Neural cell (in vitro differentiated cells): ENCODE measurements around the gene CEP350. TPM values are rescaled to one million over a fixed set of nuclear protein-coding genes. Genes with fewer than 3 reads are reported as not detected.
A peak's percentile ranks its signal among the peaks of the same experiment; 100 is the strongest.

Experiments
- H2AFZ ChIP-seq: fragments of 200-600, 300-800 bp; sonication (generic), shearing (Covaris generic); 2 replicates; pipeline ENCODE4 v1.6.0; 2014; ENCODE audit warnings: low read depth, mild to moderate bottlenecking, antibody characterized with exemption, low read length, moderate library complexity
- H3F3A ChIP-seq: fragments of 200-600 bp; shearing (Covaris generic); 2 replicates; pipeline ENCODE4 v1.6.1; 2016; ENCODE audit warnings: mild to moderate bottlenecking, moderate library complexity, mixed read lengths, antibody characterized with exemption, low read length; ENCODE audit not compliant: insufficient read depth, poor library complexity, severe bottlenecking
- H3K27ac ChIP-seq: fragments of 200-600, 300-800 bp; sonication (generic), shearing (Covaris generic); 2 replicates; pipeline ENCODE4 v1.5.1; 2014; ENCODE audit warnings: mild to moderate bottlenecking, low read length, moderate library complexity
- H3K27me3 ChIP-seq: fragments of 300-800, 200-600 bp; sonication (generic), shearing (Covaris generic); 2 replicates; pipeline ENCODE4 v1.6.0; 2014; ENCODE audit warnings: mild to moderate bottlenecking, low read depth, low read length, moderate library complexity; ENCODE audit not compliant: insufficient read depth
- H3K36me3 ChIP-seq: fragments of 300-800, 200-600 bp; sonication (generic), shearing (Covaris generic); 2 replicates; pipeline ENCODE4 v1.5.1; 2014; ENCODE audit warnings: mild to moderate bottlenecking, antibody characterized with exemption, low read length, moderate library complexity; ENCODE audit not compliant: insufficient read depth
- H3K4me2 ChIP-seq: fragments of 300-800, 200-600 bp; sonication (generic), shearing (Covaris generic); 2 replicates; pipeline ENCODE4 v1.6.0; 2014; ENCODE audit warnings: mild to moderate bottlenecking, low read length
- H3K4me3 ChIP-seq: fragments of 300-800, 200-600 bp; sonication (generic), shearing (Covaris generic); 2 replicates; pipeline ENCODE4 v1.5.1; 2014; ENCODE audit warnings: mild to moderate bottlenecking, low read length, moderate library complexity
- H3K79me2 ChIP-seq: fragments of 200-600 bp; shearing (Covaris generic); replicated peaks from 2 replicates; pipeline ENCODE4 v1.6.0; 2014; ENCODE audit warnings: mild to moderate bottlenecking, low read length, moderate library complexity; ENCODE audit not compliant: insufficient read depth
- H3K9ac ChIP-seq: fragments of 300-800, 200-600 bp; sonication (generic), shearing (Covaris generic); 2 replicates; pipeline ENCODE4 v1.6.1; 2016; ENCODE audit warnings: mild to moderate bottlenecking, low read length, mixed read lengths
- H3K9me2 ChIP-seq: fragments of 200-600 bp; shearing (Covaris generic); 2 replicates; pipeline ENCODE4 v1.6.1; 2016; ENCODE audit warnings: mild to moderate bottlenecking, low read length, mixed read lengths; ENCODE audit not compliant: insufficient read depth
- H3K9me3 ChIP-seq: fragments of 200-600, 300-800 bp; sonication (generic), shearing (Covaris generic); 2 replicates; pipeline ENCODE4 v1.6.1; 2016; ENCODE audit warnings: mild to moderate bottlenecking, mixed run types, low read length, moderate library complexity, mixed read lengths
- H4K20me1 ChIP-seq: fragments of 200-600 bp; shearing (Covaris generic); 2 replicates; pipeline ENCODE4 v1.6.1; 2016; ENCODE audit warnings: mild to moderate bottlenecking, mixed run types; ENCODE audit not compliant: insufficient read depth
- EP300 ChIP-seq: fragments of 450-650 bp; conservative IDR thresholded peaks from 2 replicates; pipeline ENCODE4 v1.6.1; 2014; ENCODE audit warnings: antibody characterized with exemption, mild to moderate bottlenecking, moderate library complexity; ENCODE audit not compliant: poor library complexity, severe bottlenecking
- EZH2 ChIP-seq: fragments of 200-600, 300-800 bp; shearing (Covaris generic), sonication (generic); IDR thresholded peaks from 2 replicates; pipeline ENCODE4 v1.6.1; 2014; ENCODE audit warnings: antibody characterized with exemption, low read length, borderline replicate concordance, mild to moderate bottlenecking; ENCODE audit not compliant: insufficient read depth, poor library complexity, severe bottlenecking
- MXI1 ChIP-seq: fragments of 450-650 bp; conservative IDR thresholded peaks from 2 replicates; pipeline ENCODE4 v1.6.1; 2014; ENCODE audit warnings: antibody characterized with exemption, mild to moderate bottlenecking; ENCODE audit not compliant: poor library complexity, severe bottlenecking
- POLR2AphosphoS5 ChIP-seq: IDR thresholded peaks from 2 replicates; pipeline ENCODE4 v1.6.1; 2012
- RAD21 ChIP-seq: fragments of 450-650 bp; conservative IDR thresholded peaks from 2 replicates; pipeline ENCODE4 v1.6.1; 2014; ENCODE audit warnings: antibody characterized with exemption, mild to moderate bottlenecking, moderate library complexity
- SMC3 ChIP-seq: fragments of 450-650 bp; conservative IDR thresholded peaks from 2 replicates; pipeline ENCODE4 v1.6.1; 2014; ENCODE audit warnings: antibody characterized with exemption, mild to moderate bottlenecking, moderate library complexity; ENCODE audit not compliant: poor library complexity
- TAF1 ChIP-seq: IDR thresholded peaks from 2 replicates; pipeline ENCODE4 v1.6.1; 2012; ENCODE audit warnings: low read depth
- polyA plus RNA-seq: library from polyadenylated mRNA; depleted of rRNA; stranded (reverse); fragments of >200 nt; gene quantifications from 2 replicates; pipeline ENCODE4 v1.2.3, GENCODE V29; 2014
- TF ChIP-seq, protein P1 (sequence below): IDR thresholded peaks from 2 replicates; pipeline ENCODE4 v1.6.1; 2012; ENCODE audit warnings: borderline replicate concordance
- TF ChIP-seq, protein P2 (sequence below): fragments of 450-650 bp; IDR thresholded peaks from 2 replicates; pipeline ENCODE4 v1.5.1; 2014; ENCODE audit warnings: antibody characterized with exemption, mild to moderate bottlenecking, moderate library complexity; ENCODE audit not compliant: poor library complexity, severe bottlenecking

Gene CEP350
- polyA plus RNA-seq, 1 donor from 2014 or later: 28.1 TPM

DNA sequence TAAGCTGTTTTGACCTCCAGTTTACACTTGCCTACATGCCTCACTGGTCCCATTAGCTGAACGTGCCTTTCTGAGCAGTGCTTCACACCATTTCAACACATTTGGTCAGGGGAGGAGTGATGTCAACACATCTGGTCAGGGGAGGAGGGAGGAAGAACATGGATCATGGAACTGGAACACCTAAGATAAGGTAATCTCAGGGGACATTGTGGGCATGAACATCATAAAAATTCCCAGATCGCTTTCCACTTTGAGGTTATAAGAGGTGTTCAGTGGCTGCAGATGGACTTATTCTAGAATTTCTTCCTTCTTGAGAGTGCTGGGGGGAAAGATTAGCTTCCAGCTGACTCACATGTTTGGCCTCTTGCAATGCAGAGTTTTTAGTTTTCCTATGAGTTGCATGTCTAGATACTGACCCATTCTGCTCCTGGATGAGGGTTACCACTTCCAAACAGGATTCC, 202.1 kb downstream of the CEP350 start:
- Histone ChIP-seq H3K4me2 (peak overlapping the region; percentile 83), H2AFZ (no peak overlapping the region), H3K9me3 (no peaks in the 10 kb centered on the region), H3K9ac (no peak overlapping the region), H3K36me3 (no peaks in the 10 kb centered on the region), H3K27me3 (no peaks in the 10 kb centered on the region), H3K9me2 (no peaks in the 10 kb centered on the region), H3F3A (no peaks in the 10 kb centered on the region), H3K27ac (no peak overlapping the region), H3K4me3 (peak overlapping the region; percentile 77), H4K20me1 (peaks cover 3% of the 10 kb centered on the region), H3K79me2 (peaks cover 34% of the 10 kb centered on the region)
- TF ChIP-seq SMC3 (no peak), MXI1 (no peak), EP300 (no peak), TAF1 (no peak), POLR2AphosphoS5 (no peak), EZH2 (no peak), RAD21 (no peak)
- TF ChIP-seq, protein P1, sequence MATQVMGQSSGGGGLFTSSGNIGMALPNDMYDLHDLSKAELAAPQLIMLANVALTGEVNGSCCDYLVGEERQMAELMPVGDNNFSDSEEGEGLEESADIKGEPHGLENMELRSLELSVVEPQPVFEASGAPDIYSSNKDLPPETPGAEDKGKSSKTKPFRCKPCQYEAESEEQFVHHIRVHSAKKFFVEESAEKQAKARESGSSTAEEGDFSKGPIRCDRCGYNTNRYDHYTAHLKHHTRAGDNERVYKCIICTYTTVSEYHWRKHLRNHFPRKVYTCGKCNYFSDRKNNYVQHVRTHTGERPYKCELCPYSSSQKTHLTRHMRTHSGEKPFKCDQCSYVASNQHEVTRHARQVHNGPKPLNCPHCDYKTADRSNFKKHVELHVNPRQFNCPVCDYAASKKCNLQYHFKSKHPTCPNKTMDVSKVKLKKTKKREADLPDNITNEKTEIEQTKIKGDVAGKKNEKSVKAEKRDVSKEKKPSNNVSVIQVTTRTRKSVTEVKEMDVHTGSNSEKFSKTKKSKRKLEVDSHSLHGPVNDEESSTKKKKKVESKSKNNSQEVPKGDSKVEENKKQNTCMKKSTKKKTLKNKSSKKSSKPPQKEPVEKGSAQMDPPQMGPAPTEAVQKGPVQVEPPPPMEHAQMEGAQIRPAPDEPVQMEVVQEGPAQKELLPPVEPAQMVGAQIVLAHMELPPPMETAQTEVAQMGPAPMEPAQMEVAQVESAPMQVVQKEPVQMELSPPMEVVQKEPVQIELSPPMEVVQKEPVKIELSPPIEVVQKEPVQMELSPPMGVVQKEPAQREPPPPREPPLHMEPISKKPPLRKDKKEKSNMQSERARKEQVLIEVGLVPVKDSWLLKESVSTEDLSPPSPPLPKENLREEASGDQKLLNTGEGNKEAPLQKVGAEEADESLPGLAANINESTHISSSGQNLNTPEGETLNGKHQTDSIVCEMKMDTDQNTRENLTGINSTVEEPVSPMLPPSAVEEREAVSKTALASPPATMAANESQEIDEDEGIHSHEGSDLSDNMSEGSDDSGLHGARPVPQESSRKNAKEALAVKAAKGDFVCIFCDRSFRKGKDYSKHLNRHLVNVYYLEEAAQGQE: no peak
- TF ChIP-seq, protein P2, sequence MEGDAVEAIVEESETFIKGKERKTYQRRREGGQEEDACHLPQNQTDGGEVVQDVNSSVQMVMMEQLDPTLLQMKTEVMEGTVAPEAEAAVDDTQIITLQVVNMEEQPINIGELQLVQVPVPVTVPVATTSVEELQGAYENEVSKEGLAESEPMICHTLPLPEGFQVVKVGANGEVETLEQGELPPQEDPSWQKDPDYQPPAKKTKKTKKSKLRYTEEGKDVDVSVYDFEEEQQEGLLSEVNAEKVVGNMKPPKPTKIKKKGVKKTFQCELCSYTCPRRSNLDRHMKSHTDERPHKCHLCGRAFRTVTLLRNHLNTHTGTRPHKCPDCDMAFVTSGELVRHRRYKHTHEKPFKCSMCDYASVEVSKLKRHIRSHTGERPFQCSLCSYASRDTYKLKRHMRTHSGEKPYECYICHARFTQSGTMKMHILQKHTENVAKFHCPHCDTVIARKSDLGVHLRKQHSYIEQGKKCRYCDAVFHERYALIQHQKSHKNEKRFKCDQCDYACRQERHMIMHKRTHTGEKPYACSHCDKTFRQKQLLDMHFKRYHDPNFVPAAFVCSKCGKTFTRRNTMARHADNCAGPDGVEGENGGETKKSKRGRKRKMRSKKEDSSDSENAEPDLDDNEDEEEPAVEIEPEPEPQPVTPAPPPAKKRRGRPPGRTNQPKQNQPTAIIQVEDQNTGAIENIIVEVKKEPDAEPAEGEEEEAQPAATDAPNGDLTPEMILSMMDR: no peak

DNA sequence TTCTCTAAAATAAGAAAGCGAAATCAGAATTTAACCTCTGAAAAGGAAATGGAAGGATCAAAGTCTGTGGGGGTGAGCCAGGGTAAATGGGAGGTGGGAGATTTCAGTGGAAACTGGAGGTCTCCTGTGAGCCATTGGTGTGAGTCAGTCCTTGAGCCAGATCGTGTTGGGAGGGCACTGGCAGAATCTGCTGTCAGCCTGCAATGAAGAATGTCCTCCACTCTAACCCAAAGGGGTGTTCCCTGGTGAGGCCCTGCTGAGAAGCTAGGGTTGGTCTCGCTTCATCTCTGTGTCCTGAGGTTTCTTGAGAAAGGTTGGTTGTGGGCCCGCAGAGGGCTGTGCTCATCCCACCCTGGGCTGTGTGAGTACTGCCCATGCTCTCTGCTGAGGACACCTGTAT, 202.5 kb downstream of the CEP350 start:
- Histone ChIP-seq H3K27me3 (no peaks in the 10 kb centered on the region), H3K9me2 (no peaks in the 10 kb centered on the region), H3K36me3 (no peaks in the 10 kb centered on the region), H3K4me3 (peak overlapping the region; percentile 77), H3K9me3 (no peaks in the 10 kb centered on the region), H2AFZ (no peak overlapping the region), H3K4me2 (peak overlapping the region; percentile 83), H4K20me1 (peaks cover 3% of the 10 kb centered on the region), H3K9ac (no peak overlapping the region), H3F3A (no peaks in the 10 kb centered on the region), H3K27ac (no peak overlapping the region), H3K79me2 (peaks cover 37% of the 10 kb centered on the region)
- TF ChIP-seq TAF1: no peak
- no peak for TF ChIP-seq EZH2
- no peak for TF ChIP-seq RAD21
- TF ChIP-seq, protein P1: no peak
- TF ChIP-seq SMC3: no peak
- TF ChIP-seq, protein P2: no peak
- TF ChIP-seq EP300: no peak
- no peak for TF ChIP-seq POLR2AphosphoS5
- no peak for TF ChIP-seq MXI1
